Neural cell (in vitro differentiated cells): Measurements from ENCODE around the gene PLIN3. TPM values are rescaled to one million over a fixed set of nuclear protein-coding genes. Genes with fewer than 3 reads are reported as not detected.
"Not testable (repeated sequence)": the region's sequence is repeated elsewhere in the genome, so short reads cannot be mapped to it uniquely, and the experiment has no call there.

Experiments used
- H2AFZ ChIP-seq: fragments of 200-600, 300-800 bp; sonication (generic), shearing (Covaris generic); 2 replicates; pipeline ENCODE4 v1.6.0; 2014; ENCODE audit warnings: low read depth, mild to moderate bottlenecking, antibody characterized with exemption, low read length, moderate library complexity
- H3F3A ChIP-seq: fragments of 200-600 bp; shearing (Covaris generic); 2 replicates; pipeline ENCODE4 v1.6.1; 2016; ENCODE audit warnings: mild to moderate bottlenecking, moderate library complexity, mixed read lengths, antibody characterized with exemption, low read length; ENCODE audit not compliant: insufficient read depth, poor library complexity, severe bottlenecking
- H3K27ac ChIP-seq: fragments of 200-600, 300-800 bp; sonication (generic), shearing (Covaris generic); 2 replicates; pipeline ENCODE4 v1.5.1; 2014; ENCODE audit warnings: mild to moderate bottlenecking, low read length, moderate library complexity
- H3K27me3 ChIP-seq: fragments of 300-800, 200-600 bp; sonication (generic), shearing (Covaris generic); 2 replicates; pipeline ENCODE4 v1.6.0; 2014; ENCODE audit warnings: mild to moderate bottlenecking, low read depth, low read length, moderate library complexity; ENCODE audit not compliant: insufficient read depth
- H3K36me3 ChIP-seq: fragments of 300-800, 200-600 bp; sonication (generic), shearing (Covaris generic); 2 replicates; pipeline ENCODE4 v1.5.1; 2014; ENCODE audit warnings: mild to moderate bottlenecking, antibody characterized with exemption, low read length, moderate library complexity; ENCODE audit not compliant: insufficient read depth
- H3K4me2 ChIP-seq: fragments of 300-800, 200-600 bp; sonication (generic), shearing (Covaris generic); 2 replicates; pipeline ENCODE4 v1.6.0; 2014; ENCODE audit warnings: mild to moderate bottlenecking, low read length
- H3K4me3 ChIP-seq: fragments of 300-800, 200-600 bp; sonication (generic), shearing (Covaris generic); 2 replicates; pipeline ENCODE4 v1.5.1; 2014; ENCODE audit warnings: mild to moderate bottlenecking, low read length, moderate library complexity
- H3K79me2 ChIP-seq: fragments of 200-600 bp; shearing (Covaris generic); replicated peaks from 2 replicates; pipeline ENCODE4 v1.6.0; 2014; ENCODE audit warnings: mild to moderate bottlenecking, low read length, moderate library complexity; ENCODE audit not compliant: insufficient read depth
- H3K9ac ChIP-seq: fragments of 300-800, 200-600 bp; sonication (generic), shearing (Covaris generic); 2 replicates; pipeline ENCODE4 v1.6.1; 2016; ENCODE audit warnings: mild to moderate bottlenecking, low read length, mixed read lengths
- H3K9me2 ChIP-seq: fragments of 200-600 bp; shearing (Covaris generic); 2 replicates; pipeline ENCODE4 v1.6.1; 2016; ENCODE audit warnings: mild to moderate bottlenecking, low read length, mixed read lengths; ENCODE audit not compliant: insufficient read depth
- H3K9me3 ChIP-seq: fragments of 200-600, 300-800 bp; sonication (generic), shearing (Covaris generic); 2 replicates; pipeline ENCODE4 v1.6.1; 2016; ENCODE audit warnings: mild to moderate bottlenecking, mixed run types, low read length, moderate library complexity, mixed read lengths
- H4K20me1 ChIP-seq: fragments of 200-600 bp; shearing (Covaris generic); 2 replicates; pipeline ENCODE4 v1.6.1; 2016; ENCODE audit warnings: mild to moderate bottlenecking, mixed run types; ENCODE audit not compliant: insufficient read depth
- EP300 ChIP-seq: fragments of 450-650 bp; conservative IDR thresholded peaks from 2 replicates; pipeline ENCODE4 v1.6.1; 2014; ENCODE audit warnings: antibody characterized with exemption, mild to moderate bottlenecking, moderate library complexity; ENCODE audit not compliant: poor library complexity, severe bottlenecking
- EZH2 ChIP-seq: fragments of 200-600, 300-800 bp; shearing (Covaris generic), sonication (generic); IDR thresholded peaks from 2 replicates; pipeline ENCODE4 v1.6.1; 2014; ENCODE audit warnings: antibody characterized with exemption, low read length, borderline replicate concordance, mild to moderate bottlenecking; ENCODE audit not compliant: insufficient read depth, poor library complexity, severe bottlenecking
- MXI1 ChIP-seq: fragments of 450-650 bp; conservative IDR thresholded peaks from 2 replicates; pipeline ENCODE4 v1.6.1; 2014; ENCODE audit warnings: antibody characterized with exemption, mild to moderate bottlenecking; ENCODE audit not compliant: poor library complexity, severe bottlenecking
- POLR2AphosphoS5 ChIP-seq: IDR thresholded peaks from 2 replicates; pipeline ENCODE4 v1.6.1; 2012
- RAD21 ChIP-seq: fragments of 450-650 bp; conservative IDR thresholded peaks from 2 replicates; pipeline ENCODE4 v1.6.1; 2014; ENCODE audit warnings: antibody characterized with exemption, mild to moderate bottlenecking, moderate library complexity
- SMC3 ChIP-seq: fragments of 450-650 bp; conservative IDR thresholded peaks from 2 replicates; pipeline ENCODE4 v1.6.1; 2014; ENCODE audit warnings: antibody characterized with exemption, mild to moderate bottlenecking, moderate library complexity; ENCODE audit not compliant: poor library complexity
- TAF1 ChIP-seq: IDR thresholded peaks from 2 replicates; pipeline ENCODE4 v1.6.1; 2012; ENCODE audit warnings: low read depth
- polyA plus RNA-seq: library from polyadenylated mRNA; depleted of rRNA; stranded (reverse); fragments of >200 nt; gene quantifications from 2 replicates; pipeline ENCODE4 v1.2.3, GENCODE V29; 2014
- TF ChIP-seq, protein P1 (sequence below): fragments of 450-650 bp; IDR thresholded peaks from 2 replicates; pipeline ENCODE4 v1.5.1; 2014; ENCODE audit warnings: antibody characterized with exemption, mild to moderate bottlenecking, moderate library complexity; ENCODE audit not compliant: poor library complexity, severe bottlenecking
- TF ChIP-seq, protein P2 (sequence below): IDR thresholded peaks from 2 replicates; pipeline ENCODE4 v1.6.1; 2012; ENCODE audit warnings: borderline replicate concordance

The PLIN3 gene
- polyA plus RNA-seq, 1 donor from 2014 or later = 0.71 TPM

DNA sequence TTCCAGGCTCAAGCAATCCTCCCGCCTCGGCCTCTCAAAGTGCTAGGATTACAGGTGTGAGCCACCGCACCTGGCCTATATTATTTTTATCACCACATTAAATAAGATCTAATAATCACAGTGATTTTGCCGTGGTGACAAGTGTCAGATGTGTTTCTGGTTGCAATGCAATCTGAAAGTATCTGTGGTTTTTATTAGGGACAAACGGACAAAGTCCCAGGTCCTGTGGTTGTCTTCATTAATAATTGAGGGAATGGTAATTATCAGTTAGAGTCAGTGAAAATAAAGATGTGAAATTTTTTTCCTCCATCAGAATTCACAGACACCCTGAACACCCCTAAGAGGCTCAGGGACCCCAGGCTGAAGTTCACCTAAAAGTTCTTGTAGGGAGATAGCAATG lies 34.7 kb downstream of the PLIN3 start:
- H3K79me2 ChIP-seq = no peaks in the 10 kb centered on the region
- H3K27ac ChIP-seq = no peak overlapping the region
- H3K9ac ChIP-seq = no peak overlapping the region
- TF ChIP-seq EZH2 (no peak), MXI1 (no peak), RAD21 (no peak), TAF1 (no peak), POLR2AphosphoS5 (no peak), EP300 (no peak), SMC3 (no peak)
- TF ChIP-seq, protein P1, sequence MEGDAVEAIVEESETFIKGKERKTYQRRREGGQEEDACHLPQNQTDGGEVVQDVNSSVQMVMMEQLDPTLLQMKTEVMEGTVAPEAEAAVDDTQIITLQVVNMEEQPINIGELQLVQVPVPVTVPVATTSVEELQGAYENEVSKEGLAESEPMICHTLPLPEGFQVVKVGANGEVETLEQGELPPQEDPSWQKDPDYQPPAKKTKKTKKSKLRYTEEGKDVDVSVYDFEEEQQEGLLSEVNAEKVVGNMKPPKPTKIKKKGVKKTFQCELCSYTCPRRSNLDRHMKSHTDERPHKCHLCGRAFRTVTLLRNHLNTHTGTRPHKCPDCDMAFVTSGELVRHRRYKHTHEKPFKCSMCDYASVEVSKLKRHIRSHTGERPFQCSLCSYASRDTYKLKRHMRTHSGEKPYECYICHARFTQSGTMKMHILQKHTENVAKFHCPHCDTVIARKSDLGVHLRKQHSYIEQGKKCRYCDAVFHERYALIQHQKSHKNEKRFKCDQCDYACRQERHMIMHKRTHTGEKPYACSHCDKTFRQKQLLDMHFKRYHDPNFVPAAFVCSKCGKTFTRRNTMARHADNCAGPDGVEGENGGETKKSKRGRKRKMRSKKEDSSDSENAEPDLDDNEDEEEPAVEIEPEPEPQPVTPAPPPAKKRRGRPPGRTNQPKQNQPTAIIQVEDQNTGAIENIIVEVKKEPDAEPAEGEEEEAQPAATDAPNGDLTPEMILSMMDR = no peak
- TF ChIP-seq, protein P2, sequence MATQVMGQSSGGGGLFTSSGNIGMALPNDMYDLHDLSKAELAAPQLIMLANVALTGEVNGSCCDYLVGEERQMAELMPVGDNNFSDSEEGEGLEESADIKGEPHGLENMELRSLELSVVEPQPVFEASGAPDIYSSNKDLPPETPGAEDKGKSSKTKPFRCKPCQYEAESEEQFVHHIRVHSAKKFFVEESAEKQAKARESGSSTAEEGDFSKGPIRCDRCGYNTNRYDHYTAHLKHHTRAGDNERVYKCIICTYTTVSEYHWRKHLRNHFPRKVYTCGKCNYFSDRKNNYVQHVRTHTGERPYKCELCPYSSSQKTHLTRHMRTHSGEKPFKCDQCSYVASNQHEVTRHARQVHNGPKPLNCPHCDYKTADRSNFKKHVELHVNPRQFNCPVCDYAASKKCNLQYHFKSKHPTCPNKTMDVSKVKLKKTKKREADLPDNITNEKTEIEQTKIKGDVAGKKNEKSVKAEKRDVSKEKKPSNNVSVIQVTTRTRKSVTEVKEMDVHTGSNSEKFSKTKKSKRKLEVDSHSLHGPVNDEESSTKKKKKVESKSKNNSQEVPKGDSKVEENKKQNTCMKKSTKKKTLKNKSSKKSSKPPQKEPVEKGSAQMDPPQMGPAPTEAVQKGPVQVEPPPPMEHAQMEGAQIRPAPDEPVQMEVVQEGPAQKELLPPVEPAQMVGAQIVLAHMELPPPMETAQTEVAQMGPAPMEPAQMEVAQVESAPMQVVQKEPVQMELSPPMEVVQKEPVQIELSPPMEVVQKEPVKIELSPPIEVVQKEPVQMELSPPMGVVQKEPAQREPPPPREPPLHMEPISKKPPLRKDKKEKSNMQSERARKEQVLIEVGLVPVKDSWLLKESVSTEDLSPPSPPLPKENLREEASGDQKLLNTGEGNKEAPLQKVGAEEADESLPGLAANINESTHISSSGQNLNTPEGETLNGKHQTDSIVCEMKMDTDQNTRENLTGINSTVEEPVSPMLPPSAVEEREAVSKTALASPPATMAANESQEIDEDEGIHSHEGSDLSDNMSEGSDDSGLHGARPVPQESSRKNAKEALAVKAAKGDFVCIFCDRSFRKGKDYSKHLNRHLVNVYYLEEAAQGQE = no peak
- H4K20me1 ChIP-seq = no peaks in the 10 kb centered on the region
- no peak overlapping the region for H2AFZ ChIP-seq
- H3K27me3 ChIP-seq = peaks cover 14% of the 10 kb centered on the region
- no peaks in the 10 kb centered on the region for H3K9me3 ChIP-seq
- H3K4me3 ChIP-seq = no peak overlapping the region
- H3K36me3 ChIP-seq = no peaks in the 10 kb centered on the region
- H3F3A ChIP-seq = no peaks in the 10 kb centered on the region
- no peaks in the 10 kb centered on the region for H3K9me2 ChIP-seq
- no peak overlapping the region for H3K4me2 ChIP-seq

DNA sequence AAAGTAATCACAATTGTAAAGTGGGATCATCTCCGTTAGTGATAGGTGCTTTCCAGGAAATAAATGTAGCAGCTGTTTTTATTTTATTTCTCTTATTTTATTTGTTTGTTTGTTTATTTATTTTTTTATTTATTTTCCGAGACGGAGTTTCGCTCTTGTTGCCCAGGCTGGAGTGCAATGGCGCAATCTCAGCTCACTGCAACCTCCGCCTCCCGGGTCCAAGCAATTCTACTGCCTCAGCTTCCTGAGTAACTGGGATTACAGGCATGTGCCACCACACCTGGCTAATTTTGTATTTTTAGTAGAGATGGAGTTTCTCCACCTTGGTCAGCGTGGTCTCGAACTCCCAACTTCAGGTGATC lies 35.5 kb downstream of the PLIN3 start:
- not testable (repeated sequence) for H3K9me2 ChIP-seq, H3K79me2 ChIP-seq, H3K4me2 ChIP-seq, H3F3A ChIP-seq, H3K9ac ChIP-seq, H3K9me3 ChIP-seq, H2AFZ ChIP-seq, H3K4me3 ChIP-seq, H4K20me1 ChIP-seq, H3K36me3 ChIP-seq, H3K27ac ChIP-seq
- peaks cover 14% of the 10 kb centered on the region for H3K27me3 ChIP-seq

DNA sequence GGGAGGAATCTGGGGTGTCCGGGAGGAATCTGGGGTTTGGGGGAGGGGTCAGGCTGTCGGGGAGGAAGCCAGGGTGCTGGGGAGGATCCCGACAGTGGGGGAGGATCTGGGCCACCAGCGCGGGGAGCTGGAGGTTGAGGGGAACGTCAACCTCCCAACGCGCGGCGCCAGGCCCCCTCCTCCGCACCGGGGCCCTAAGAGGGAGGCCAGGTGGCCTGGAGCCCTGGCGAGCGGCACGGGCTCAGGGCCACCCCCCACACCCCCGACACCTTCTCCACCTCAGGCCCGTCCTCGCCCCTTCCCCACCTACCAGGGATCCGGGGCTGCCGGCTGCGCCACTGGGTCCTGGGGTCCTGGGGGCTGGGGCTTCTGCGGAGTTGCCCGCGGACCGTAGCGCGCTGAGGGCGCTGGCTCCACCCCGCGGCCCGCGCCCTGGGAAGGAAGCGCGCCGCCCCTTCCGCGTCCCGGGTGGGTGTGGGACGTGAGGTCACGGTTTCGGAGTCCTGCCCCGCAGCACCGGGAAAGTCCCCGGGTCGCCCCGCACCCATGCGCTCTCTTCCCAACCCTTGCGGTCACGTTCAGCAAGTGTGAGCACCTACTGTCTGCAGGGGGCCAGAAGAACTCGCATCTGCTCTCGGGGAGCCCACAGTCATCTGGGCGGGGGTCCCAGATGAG lies 36.0 kb downstream of the PLIN3 start, which contains the start of gene TICAM1:
TICAM1 (minus strand) TSS at position 409 of the 675 bp plus-strand sequence. CDS start 13,335 bp downstream, outside the sequence.
- no peak within 1 kb of the TSS for H3K4me3 ChIP-seq
- peaks cover 14% of the 10 kb centered on the region for H3K27me3 ChIP-seq
- TF ChIP-seq EP300 (no peak), EZH2 (no peak), POLR2AphosphoS5 (no peak), MXI1 (no peak), TAF1 (no peak)
- no peaks in the 10 kb centered on the region for H3K36me3 ChIP-seq
- no peak within 1 kb of the TSS for H3K27ac ChIP-seq
- H3K4me2 ChIP-seq = no peak within 1 kb of the TSS
- H3K9me2 ChIP-seq = no peaks in the 10 kb centered on the region
- no peak within 1 kb of the TSS for H3K9ac ChIP-seq
- no peaks in the 10 kb centered on the region for H3K79me2 ChIP-seq
- no peaks in the 10 kb centered on the region for H3F3A ChIP-seq
- no peaks in the 10 kb centered on the region for H4K20me1 ChIP-seq
- no peaks in the 10 kb centered on the region for H3K9me3 ChIP-seq
- no peak within 1 kb of the TSS for H2AFZ ChIP-seq
